ENCODE results near the gene FAM24B. TPM values are rescaled to one million over a fixed set of nuclear protein-coding genes. Genes with fewer than 3 reads are reported as not detected.

Gene FAM24B
- total RNA-seq, 1 donor from 2014 or later: 3.2 TPM

GRCh38 chr10:122828716-122829255 lies 50.6 kb downstream of the FAM24B start:
- no peak for DNase-seq (ENCODE audit: low read depth in 2 of 2)

DNA sequence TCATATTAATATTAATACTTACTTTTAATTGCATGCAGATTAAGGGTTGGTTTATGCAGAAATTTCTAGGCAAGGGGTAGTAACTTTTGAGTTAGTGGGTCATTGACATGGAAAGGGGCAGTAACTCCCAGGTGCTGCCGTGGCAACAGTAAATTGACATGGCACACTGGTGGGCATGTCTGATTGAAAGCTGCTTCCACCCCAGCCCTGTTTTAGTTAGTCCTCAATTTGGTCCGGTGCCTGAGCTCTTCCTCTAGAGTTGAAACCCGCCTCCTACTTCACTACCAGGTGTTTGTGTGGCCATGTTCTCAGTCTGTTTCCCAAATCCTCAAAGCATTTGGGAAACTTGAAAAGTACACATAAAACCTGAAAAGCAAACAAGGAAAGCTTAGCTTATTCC lies 52.1 kb downstream of the FAM24B start:
- no peak for DNase-seq (ENCODE audit: low read depth in 2 of 2)

DNA sequence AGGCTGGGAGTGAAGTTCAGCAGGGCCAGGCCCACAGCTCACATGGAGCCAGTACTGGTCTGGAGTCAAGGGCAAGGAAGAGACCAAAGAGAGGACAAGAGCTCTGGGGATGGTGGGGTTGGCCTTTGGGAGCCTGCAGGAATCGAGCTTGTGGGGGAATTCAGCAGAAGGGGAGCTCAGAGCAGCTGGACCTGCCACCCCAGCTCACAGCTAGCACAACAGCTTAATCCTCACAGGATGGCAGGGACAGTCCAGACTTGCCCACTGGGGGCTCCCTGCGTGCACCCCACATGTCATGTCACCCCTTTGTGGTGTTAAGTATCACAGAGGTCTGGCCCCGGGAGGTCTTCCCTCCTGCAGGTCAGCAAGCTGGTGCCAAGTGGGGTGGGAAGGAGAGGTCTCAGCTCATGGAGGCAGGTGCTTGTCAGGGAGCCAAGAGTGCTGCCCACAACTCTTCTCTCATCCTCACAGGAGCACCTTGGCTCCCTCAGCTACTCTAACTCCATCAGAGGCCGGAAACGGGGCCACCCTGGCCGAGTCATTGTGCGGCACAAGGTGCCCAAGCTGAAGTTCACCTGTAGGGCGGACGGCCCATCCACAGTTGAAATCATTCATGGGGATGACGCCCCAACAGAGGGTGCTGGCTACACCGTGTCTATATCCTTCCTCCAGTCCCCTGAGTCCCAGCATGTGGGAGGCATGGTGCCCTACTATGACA lies 56.2 kb downstream of the FAM24B start:
- no peak for DNase-seq (ENCODE audit: low read depth in 2 of 2)

DNA sequence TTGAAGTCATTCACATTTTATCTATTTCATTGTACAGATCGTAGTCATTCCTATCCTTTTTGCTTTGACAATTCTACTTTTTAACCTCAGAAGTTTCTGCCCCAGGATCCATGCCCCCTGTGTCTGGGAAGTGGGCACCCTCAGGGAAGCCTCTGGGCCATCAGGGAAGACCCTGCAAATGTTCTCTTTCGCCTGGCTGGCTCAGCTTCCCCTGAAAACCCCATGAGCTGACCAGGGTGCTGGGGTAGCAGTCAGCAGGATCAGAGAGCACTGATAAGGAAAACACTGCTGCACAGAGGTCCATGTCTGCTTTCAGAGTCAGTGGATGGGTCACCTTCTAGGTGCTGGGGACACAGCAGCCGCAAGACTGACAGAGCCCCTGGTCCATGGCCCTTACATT lies 57.6 kb downstream of the FAM24B start:
- DNase-seq (ENCODE audit: low read depth in 2 of 2): no peak

DNA sequence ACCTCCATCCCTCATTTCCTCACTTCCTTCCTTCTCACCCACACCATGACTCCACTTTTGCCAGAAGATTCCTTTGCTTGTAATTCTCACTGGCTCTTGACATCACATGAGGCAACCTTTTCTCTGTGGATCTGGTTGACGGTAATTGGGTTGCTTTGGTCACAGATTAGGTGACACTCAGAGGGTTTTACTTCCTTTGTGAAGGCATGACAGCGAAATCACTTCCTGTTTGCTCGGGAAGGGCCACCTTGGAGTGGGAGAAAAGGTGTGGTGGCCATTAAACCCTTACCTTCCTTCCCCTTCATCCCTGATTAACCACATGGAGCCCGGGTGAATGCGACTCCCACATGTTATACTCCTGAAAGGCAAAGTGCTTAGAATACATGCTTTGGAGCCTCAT lies 63.9 kb downstream of the FAM24B start:
- no peak for DNase-seq (ENCODE audit: low read depth in 2 of 2)

GRCh38 chr10:122814493-122814892 lies 64.9 kb downstream of the FAM24B start:
- no peak for DNase-seq (ENCODE audit: low read depth in 2 of 2)

DNA sequence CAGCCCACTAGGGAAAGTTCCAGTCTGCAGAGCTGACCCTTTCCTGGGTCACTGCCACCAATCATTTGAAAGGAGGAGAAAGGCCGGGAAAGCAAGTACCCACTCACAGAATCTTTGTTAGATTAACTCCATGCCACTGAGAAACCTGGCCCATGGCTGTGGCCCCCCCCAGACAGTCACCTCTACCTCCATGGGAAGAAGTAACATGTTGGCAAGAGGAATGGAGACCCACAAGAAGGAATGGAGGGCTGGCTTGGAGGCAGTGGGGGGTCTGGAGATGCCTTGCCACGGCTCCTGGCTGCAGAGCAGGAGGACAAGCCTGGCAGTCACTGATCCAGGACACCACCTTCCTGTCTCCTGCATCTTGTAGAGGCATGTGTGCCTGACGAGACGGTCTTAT lies 66.6 kb downstream of the FAM24B start:
- DNase-seq (ENCODE audit: low read depth in 2 of 2): no peak

DNA sequence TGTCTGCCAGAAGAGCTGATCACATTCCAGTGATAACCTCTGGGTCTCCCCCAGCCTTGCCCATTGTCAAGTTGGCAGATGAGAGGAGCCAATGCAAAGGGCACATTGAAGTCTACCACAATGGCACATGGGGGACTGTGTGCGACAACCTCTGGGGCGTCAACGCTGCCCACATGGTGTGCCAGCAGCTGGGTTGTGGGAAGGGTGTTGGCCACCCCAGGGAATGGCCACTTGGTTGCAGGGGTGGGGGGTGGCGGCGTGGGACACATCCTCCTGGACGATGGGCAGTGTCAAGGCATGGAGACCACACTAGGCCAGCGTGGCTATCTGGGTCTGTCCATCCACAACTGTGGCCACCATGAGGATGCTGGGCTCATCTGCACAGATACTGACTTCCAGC lies 77.1 kb downstream of the FAM24B start:
- no peak for DNase-seq (ENCODE audit: low read depth in 2 of 2)

Other genes starting within 250 kb of the FAM24B start
- not detected in 2 replicates for gene C10orf120, start 179.7 kb downstream of the FAM24B start, total RNA-seq
- 0.25 and 0.26 TPM in 2 replicates for gene CUZD1, start 33.7 kb downstream of the FAM24B start, total RNA-seq
- not detected in 2 replicates for gene FAM24A, start 31.0 kb upstream of the FAM24B start, total RNA-seq
- 9.6 and 10.1 TPM in 2 replicates for gene C10orf88, start 74.6 kb upstream of the FAM24B start, total RNA-seq
- 2.2 and 2.8 TPM in 2 replicates for gene PSTK, start 100.8 kb upstream of the FAM24B start, total RNA-seq
- 2.3 and 3.4 TPM in 2 replicates for gene IKZF5, start 129.2 kb upstream of the FAM24B start, total RNA-seq
- gene ACADSB, start 129.4 kb upstream of the FAM24B start, total RNA-seq: 4.5 and 4.6 TPM in 2 replicates

All from dermis microvascular lymphatic vessel endothelial cell (primary cell).